Gastroesophageal sphincter (tissue), 3 donors: ENCODE results near the gene GANC.

Source experiments
- CTCF ChIP-seq, 4 experiments: fragments of 200-600 bp in 2 of 4; fragments of 450-650 bp in 2 of 4; sonication (generic) in 1 of 4; IDR thresholded peaks; one replicate each; pipeline ENCODE4 v1.5.1; 2017 to 2019; ENCODE audit warnings: antibody characterized with exemption in 4 of 4, mild to moderate bottlenecking in 2 of 4, moderate library complexity in 2 of 4
- POLR2A ChIP-seq, 2 donors: fragments of 450-650 bp; IDR thresholded peaks; one replicate each; pipeline ENCODE4 v1.6.1; 2017; ENCODE audit warnings: antibody characterized with exemption in 2 of 2, mild to moderate bottlenecking in 2 of 2, moderate library complexity in 1 of 2

GRCh38 chr15:42373274-42373673 lies 100.3 kb downstream of the GANC start:
- no peak for TF ChIP-seq POLR2A (IDR thresholded peaks at IDR 0.05)
- no peak for TF ChIP-seq CTCF (IDR thresholded peaks at IDR 0.05)
